Body of pancreas (tissue), 4 donors: ENCODE measurements around the gene TMEM164.

Experiments used
- POLR2A ChIP-seq, 3 donors: fragments of 450-650 bp; IDR thresholded peaks; one replicate each; pipeline ENCODE4 v1.6.1; 2016; ENCODE audit warnings: antibody characterized with exemption in 3 of 3, mild to moderate bottlenecking in 2 of 3
- TF ChIP-seq, protein P1 (sequence below), 7 experiments: fragments of 450-650 bp in 4 of 7; fragments of 200-600 bp in 3 of 7; sonication (generic) in 3 of 7; IDR thresholded peaks; one replicate each; pipeline ENCODE4 v1.5.1; 2016 to 2019; ENCODE audit warnings: antibody characterized with exemption in 7 of 7

DNA sequence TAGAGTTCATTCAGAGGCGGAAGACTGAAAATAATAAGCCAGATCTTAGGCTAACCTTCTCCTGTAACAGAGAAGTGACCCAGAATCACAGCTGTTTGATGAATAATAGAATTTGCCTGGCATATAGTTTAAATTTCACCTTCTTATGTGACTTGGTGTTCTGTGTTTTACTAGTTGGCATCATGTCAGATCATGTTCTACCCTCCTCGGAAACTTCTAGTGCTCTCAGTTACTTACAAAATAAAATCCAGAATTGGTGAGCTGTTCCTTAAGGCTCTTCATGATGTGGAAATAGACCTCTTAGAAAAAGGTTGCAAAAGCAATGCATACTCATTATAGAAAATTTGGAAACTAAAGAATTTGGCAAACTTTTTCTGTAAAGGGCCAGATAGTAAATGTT, 31.1 kb downstream of the TMEM164 start:
- TF ChIP-seq, protein P1, sequence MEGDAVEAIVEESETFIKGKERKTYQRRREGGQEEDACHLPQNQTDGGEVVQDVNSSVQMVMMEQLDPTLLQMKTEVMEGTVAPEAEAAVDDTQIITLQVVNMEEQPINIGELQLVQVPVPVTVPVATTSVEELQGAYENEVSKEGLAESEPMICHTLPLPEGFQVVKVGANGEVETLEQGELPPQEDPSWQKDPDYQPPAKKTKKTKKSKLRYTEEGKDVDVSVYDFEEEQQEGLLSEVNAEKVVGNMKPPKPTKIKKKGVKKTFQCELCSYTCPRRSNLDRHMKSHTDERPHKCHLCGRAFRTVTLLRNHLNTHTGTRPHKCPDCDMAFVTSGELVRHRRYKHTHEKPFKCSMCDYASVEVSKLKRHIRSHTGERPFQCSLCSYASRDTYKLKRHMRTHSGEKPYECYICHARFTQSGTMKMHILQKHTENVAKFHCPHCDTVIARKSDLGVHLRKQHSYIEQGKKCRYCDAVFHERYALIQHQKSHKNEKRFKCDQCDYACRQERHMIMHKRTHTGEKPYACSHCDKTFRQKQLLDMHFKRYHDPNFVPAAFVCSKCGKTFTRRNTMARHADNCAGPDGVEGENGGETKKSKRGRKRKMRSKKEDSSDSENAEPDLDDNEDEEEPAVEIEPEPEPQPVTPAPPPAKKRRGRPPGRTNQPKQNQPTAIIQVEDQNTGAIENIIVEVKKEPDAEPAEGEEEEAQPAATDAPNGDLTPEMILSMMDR (IDR thresholded peaks at IDR 0.05) = no peak
- TF ChIP-seq POLR2A (IDR thresholded peaks at IDR 0.05) = no peak
